Loucy (cell line): ENCODE results near the gene RHOC.

Experiments
- CTCF ChIP-seq: fragments of 200-600 bp; sonication (generic); conservative IDR thresholded peaks from 2 replicates; pipeline ENCODE4 v1.5.1; 2014; ENCODE audit warnings: mild to moderate bottlenecking, antibody characterized with exemption, low read length
- EZH2phosphoT487 ChIP-seq: fragments of 200-600 bp; IDR thresholded peaks from 2 replicates; pipeline ENCODE4 v1.6.1; 2018; ENCODE audit warnings: antibody characterized with exemption, mild to moderate bottlenecking, moderate library complexity, borderline replicate concordance

GRCh38 chr1:112675728-112676381 lies 31.1 kb downstream of the RHOC start:
- TF ChIP-seq CTCF (no peak), EZH2phosphoT487 (no peak)
